Measurements from ENCODE around the gene RAD51B.

DNA sequence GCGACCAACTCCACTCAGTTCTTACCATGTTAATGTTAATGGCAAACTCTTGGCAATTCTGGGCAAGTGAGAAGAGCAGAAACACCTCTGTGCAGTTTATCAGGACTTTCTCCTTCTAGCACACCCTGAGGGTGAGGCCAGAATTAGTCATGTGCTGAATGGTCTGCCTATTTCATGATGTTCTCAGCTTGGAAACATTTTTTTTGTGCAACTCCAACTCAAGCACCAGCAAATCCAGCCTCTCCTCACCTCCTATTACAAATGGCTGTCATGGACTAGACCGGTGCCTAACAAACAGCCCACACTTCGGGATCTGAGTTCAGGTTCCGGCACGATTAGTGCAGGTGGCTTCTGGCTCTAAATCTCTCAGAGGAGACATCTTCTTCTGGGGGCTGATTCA, 727.3 kb downstream of the RAD51B start:
- TF ChIP-seq CREM (CRISPR knock-in tag; IDR thresholded peaks at IDR 0.05) (no peak), CTCF (IDR thresholded peaks at IDR 0.05) (no peak), FOXK1 (CRISPR knock-in tag; IDR thresholded peaks at IDR 0.05) (no peak), MYBL2 (CRISPR knock-in tag; IDR thresholded peaks at IDR 0.05) (no peak), E2F5 (CRISPR knock-in tag; IDR thresholded peaks at IDR 0.05) (no peak), FOXP1 (CRISPR knock-in tag; IDR thresholded peaks at IDR 0.05; ENCODE audit: borderline replicate concordance) (no peak), NR3C1 (CRISPR knock-in tag; conservative IDR thresholded peaks at IDR 0.05; ENCODE audit: low read depth) (no peak)
- TF ChIP-seq, protein P1, sequence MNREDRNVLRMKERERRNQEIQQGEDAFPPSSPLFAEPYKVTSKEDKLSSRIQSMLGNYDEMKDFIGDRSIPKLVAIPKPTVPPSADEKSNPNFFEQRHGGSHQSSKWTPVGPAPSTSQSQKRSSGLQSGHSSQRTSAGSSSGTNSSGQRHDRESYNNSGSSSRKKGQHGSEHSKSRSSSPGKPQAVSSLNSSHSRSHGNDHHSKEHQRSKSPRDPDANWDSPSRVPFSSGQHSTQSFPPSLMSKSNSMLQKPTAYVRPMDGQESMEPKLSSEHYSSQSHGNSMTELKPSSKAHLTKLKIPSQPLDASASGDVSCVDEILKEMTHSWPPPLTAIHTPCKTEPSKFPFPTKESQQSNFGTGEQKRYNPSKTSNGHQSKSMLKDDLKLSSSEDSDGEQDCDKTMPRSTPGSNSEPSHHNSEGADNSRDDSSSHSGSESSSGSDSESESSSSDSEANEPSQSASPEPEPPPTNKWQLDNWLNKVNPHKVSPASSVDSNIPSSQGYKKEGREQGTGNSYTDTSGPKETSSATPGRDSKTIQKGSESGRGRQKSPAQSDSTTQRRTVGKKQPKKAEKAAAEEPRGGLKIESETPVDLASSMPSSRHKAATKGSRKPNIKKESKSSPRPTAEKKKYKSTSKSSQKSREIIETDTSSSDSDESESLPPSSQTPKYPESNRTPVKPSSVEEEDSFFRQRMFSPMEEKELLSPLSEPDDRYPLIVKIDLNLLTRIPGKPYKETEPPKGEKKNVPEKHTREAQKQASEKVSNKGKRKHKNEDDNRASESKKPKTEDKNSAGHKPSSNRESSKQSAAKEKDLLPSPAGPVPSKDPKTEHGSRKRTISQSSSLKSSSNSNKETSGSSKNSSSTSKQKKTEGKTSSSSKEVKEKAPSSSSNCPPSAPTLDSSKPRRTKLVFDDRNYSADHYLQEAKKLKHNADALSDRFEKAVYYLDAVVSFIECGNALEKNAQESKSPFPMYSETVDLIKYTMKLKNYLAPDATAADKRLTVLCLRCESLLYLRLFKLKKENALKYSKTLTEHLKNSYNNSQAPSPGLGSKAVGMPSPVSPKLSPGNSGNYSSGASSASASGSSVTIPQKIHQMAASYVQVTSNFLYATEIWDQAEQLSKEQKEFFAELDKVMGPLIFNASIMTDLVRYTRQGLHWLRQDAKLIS (CRISPR knock-in tag; IDR thresholded peaks at IDR 0.05; ENCODE audit: borderline replicate concordance), result no peak
- TF ChIP-seq, protein P2, sequence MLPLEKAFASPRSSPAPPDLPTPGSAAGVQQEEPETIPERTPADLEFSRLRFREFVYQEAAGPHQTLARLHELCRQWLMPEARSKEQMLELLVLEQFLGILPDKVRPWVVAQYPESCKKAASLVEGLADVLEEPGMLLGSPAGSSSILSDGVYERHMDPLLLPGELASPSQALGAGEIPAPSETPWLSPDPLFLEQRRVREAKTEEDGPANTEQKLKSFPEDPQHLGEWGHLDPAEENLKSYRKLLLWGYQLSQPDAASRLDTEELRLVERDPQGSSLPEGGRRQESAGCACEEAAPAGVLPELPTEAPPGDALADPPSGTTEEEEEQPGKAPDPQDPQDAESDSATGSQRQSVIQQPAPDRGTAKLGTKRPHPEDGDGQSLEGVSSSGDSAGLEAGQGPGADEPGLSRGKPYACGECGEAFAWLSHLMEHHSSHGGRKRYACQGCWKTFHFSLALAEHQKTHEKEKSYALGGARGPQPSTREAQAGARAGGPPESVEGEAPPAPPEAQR (CRISPR knock-in tag; IDR thresholded peaks at IDR 0.05), result no peak
- TF ChIP-seq, protein P3, sequence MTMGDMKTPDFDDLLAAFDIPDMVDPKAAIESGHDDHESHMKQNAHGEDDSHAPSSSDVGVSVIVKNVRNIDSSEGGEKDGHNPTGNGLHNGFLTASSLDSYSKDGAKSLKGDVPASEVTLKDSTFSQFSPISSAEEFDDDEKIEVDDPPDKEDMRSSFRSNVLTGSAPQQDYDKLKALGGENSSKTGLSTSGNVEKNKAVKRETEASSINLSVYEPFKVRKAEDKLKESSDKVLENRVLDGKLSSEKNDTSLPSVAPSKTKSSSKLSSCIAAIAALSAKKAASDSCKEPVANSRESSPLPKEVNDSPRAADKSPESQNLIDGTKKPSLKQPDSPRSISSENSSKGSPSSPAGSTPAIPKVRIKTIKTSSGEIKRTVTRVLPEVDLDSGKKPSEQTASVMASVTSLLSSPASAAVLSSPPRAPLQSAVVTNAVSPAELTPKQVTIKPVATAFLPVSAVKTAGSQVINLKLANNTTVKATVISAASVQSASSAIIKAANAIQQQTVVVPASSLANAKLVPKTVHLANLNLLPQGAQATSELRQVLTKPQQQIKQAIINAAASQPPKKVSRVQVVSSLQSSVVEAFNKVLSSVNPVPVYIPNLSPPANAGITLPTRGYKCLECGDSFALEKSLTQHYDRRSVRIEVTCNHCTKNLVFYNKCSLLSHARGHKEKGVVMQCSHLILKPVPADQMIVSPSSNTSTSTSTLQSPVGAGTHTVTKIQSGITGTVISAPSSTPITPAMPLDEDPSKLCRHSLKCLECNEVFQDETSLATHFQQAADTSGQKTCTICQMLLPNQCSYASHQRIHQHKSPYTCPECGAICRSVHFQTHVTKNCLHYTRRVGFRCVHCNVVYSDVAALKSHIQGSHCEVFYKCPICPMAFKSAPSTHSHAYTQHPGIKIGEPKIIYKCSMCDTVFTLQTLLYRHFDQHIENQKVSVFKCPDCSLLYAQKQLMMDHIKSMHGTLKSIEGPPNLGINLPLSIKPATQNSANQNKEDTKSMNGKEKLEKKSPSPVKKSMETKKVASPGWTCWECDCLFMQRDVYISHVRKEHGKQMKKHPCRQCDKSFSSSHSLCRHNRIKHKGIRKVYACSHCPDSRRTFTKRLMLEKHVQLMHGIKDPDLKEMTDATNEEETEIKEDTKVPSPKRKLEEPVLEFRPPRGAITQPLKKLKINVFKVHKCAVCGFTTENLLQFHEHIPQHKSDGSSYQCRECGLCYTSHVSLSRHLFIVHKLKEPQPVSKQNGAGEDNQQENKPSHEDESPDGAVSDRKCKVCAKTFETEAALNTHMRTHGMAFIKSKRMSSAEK (CRISPR knock-in tag; IDR thresholded peaks at IDR 0.05; ENCODE audit: borderline replicate concordance), result no peak
